ENCODE measurements around the gene ZNF429.
"Not testable (repeated sequence)": the region's sequence is repeated elsewhere in the genome, so short reads cannot be mapped to it uniquely, and the experiment has no call there.

The ZNF429 gene

GRCh38 chr19:21593008-21593481, 87.6 kb downstream of the ZNF429 start:
- no peak for DNase-seq (ENCODE audit: low spot score)

DNA sequence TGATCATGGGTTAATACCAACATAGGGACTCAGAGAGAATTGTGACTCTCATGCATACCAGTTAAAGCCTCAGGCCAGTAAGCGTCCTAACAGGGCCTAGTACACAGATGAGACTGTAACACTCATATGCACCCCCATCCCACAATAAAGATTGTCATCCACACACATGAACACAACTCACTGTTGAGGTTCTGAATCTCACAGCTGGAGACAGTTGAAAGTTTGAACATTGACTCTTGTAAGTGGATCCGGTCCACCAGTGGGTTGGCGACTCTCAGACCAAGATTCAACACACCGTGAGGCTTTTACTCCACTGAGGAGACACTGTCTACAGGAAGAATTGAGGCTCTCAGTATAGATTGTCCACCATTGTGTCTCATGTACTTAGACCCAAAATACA, 88.1 kb downstream of the ZNF429 start:
- no peak for DNase-seq (ENCODE audit: low spot score)

- DNase-seq (ENCODE audit: low spot score): no peak
These were observed 88.8 kb downstream of the ZNF429 start for GRCh38 chr19:21593934-21594820.

- no peak for DNase-seq (ENCODE audit: low spot score)
These were observed 89.8 kb downstream of the ZNF429 start for GRCh38 chr19:21595185-21595584.

GRCh38 chr19:21602082-21602658, 96.8 kb downstream of the ZNF429 start:
- DNase-seq (ENCODE audit: low spot score): no peak

- DNase-seq (ENCODE audit: low spot score): not testable (repeated sequence)
These were observed 97.4 kb downstream of the ZNF429 start for GRCh38 chr19:21602659-21603430.

GRCh38 chr19:21603431-21604231, 98.2 kb downstream of the ZNF429 start:
- DNase-seq (ENCODE audit: low spot score): no peak

GRCh38 chr19:21604351-21604926, 99.0 kb downstream of the ZNF429 start:
- DNase-seq (ENCODE audit: low spot score): peak; percentile 17

Measured in AG08395 (cell line).